D721Med (cell line): ENCODE measurements around the gene EFNA5.
"Not testable (repeated sequence)": the region's sequence is repeated elsewhere in the genome, so short reads cannot be mapped to it uniquely, and the experiment has no call there.

ENCODE experiments used
- DNase-seq: peaks from one replicate; pipeline ENCODE4 v3.0.0; 2011; ENCODE audit warnings: low spot score; ENCODE audit not compliant: insufficient read length
- FAIRE-seq: peaks from 2 replicates; lab custom pipeline; 2011; peaks lifted over from hg19 to GRCh38; lab: Jason Lieb, UNC
- CTCF ChIP-seq: IDR thresholded peaks from 2 replicates; pipeline ENCODE4 v1.5.1; 2012; ENCODE audit warnings: mild to moderate bottlenecking, control low read depth; ENCODE audit not compliant: insufficient read depth; ENCODE audit errors: missing control alignments

The EFNA5 gene

DNA sequence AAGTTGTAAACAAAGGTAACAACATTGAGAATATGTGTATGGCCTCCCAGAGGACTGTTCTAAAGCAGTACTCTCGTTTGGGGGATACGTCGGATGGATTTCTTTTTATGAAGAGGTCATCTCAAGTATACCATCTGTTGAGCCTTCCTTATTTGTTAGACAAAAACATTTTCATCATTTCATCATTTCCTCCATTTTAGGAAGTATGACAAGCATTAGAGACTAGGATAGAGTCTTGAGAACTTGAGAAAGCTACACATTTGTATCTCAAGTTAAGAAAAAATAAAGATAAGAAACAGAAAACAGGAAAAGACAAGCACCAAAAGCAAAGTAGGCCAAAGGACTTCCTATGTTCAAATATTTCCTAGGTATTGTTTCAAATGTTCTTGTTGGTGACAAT lies 307.0 kb downstream of the EFNA5 start:
- no peak for TF ChIP-seq CTCF
- DNase-seq (no peak), FAIRE-seq (no peak)

GRCh38 chr5:107361945-107362344 lies 308.8 kb downstream of the EFNA5 start:
- FAIRE-seq (no peak), DNase-seq (no peak)
- TF ChIP-seq CTCF = no peak

GRCh38 chr5:107359916-107360234 lies 310.9 kb downstream of the EFNA5 start:
- peak; percentile 0 for TF ChIP-seq CTCF
- no peak for DNase-seq
- no peak for FAIRE-seq

- TF ChIP-seq CTCF = no peak
- DNase-seq (no peak), FAIRE-seq (peak; percentile 6)
Measured at GRCh38 chr5:107359033-107359915, 311.5 kb downstream of the EFNA5 start.

- no peak for TF ChIP-seq CTCF
- no peak for FAIRE-seq
- DNase-seq = no peak
Measured at GRCh38 chr5:107356891-107357290, 313.8 kb downstream of the EFNA5 start.

GRCh38 chr5:107352576-107352975 lies 318.2 kb downstream of the EFNA5 start:
- DNase-seq (no peak), FAIRE-seq (no peak)
- TF ChIP-seq CTCF = no peak

GRCh38 chr5:107346580-107346979 lies 324.2 kb downstream of the EFNA5 start:
- not testable (repeated sequence) for DNase-seq, FAIRE-seq
